Omental fat pad (tissue), 4 donors: ENCODE measurements around the gene TERB1. TPM values are rescaled to one million over a fixed set of nuclear protein-coding genes. Genes with fewer than 3 reads are reported as not detected.

ENCODE experiments used
- ATAC-seq: fragments of 150-250 bp; one replicate; pipeline ENCODE4 v1.9.1; 2016; ENCODE audit warnings: mild to moderate bottlenecking, moderate library complexity; ENCODE audit not compliant: low FRiP score
- DNase-seq: peaks from one replicate; pipeline ENCODE4 v3.0.0-alpha.2; 2019; ENCODE audit warnings: low spot score
- CTCF ChIP-seq, 3 donors: fragments of 450-650 bp; IDR thresholded peaks; one replicate each; pipeline ENCODE4 v1.5.1; 2016 to 2017; ENCODE audit warnings: antibody characterized with exemption in 3 of 3, mild to moderate bottlenecking in 3 of 3, moderate library complexity in 2 of 3
- total RNA-seq, 4 donors: library from RNA; depleted of rRNA; stranded (reverse); fragments of >200 nt; gene quantifications; one replicate each; pipeline ENCODE4 v1.1.0, GENCODE V29; 2016

Gene TERB1
- total RNA-seq, 4 donors from 2014 or later: not detected

GRCh38 chr16:66712512-66712911 is 88.9 kb downstream of the TERB1 start:
- no peak for TF ChIP-seq CTCF (IDR thresholded peaks at IDR 0.05)
- DNase-seq (no peak), ATAC-seq (peak; percentile 12)

- ATAC-seq (no peak), DNase-seq (no peak)
- no peak for TF ChIP-seq CTCF (IDR thresholded peaks at IDR 0.05)
Measured at GRCh38 chr16:66711581-66711980, 89.8 kb downstream of the TERB1 start.

- DNase-seq: no peak
- TF ChIP-seq CTCF (IDR thresholded peaks at IDR 0.05): no peak
- ATAC-seq: no peak
Measured at GRCh38 chr16:66706506-66706880, 94.9 kb downstream of the TERB1 start.

GRCh38 chr16:66705790-66706505 is 95.4 kb downstream of the TERB1 start:
- no peak for ATAC-seq
- no peak for DNase-seq
- no peak for TF ChIP-seq CTCF (IDR thresholded peaks at IDR 0.05)

Other genes with a start within 250 kb of the TERB1 start
- gene CKLF, start 249.0 kb downstream of the TERB1 start, total RNA-seq: 10 to 100 TPM; 31.6 to 68.4 (median 49.2) TPM
- 1 to 10 TPM in 2 of 4 donors, under 1 TPM in 2; 0.93 to 1.1 (median 0.98) TPM for gene CMTM1, start 235.1 kb downstream of the TERB1 start, total RNA-seq
- 1 to 10 TPM in 3 of 4 donors, not detected in 1; 1.1 to 5.7 (median 1.2) TPM for gene CMTM2, start 222.1 kb downstream of the TERB1 start, total RNA-seq
- gene CMTM3, start 196.9 kb downstream of the TERB1 start, total RNA-seq: 10 to 100 TPM; 28.9 to 53.4 (median 43.5) TPM
- gene CMTM4, start 104.8 kb downstream of the TERB1 start, total RNA-seq: 10 to 100 TPM; 12.6 to 29.9 (median 23.8) TPM
- gene DYNC1LI2, start 50.0 kb downstream of the TERB1 start, total RNA-seq: 100 to 1,000 TPM; 120 to 199 (median 169) TPM
- 10 to 100 TPM; 29.7 to 36.4 (median 35.3) TPM for gene NAE1, start 29.4 kb upstream of the TERB1 start, total RNA-seq
- not detected for gene CA7, start 42.8 kb upstream of the TERB1 start, total RNA-seq
- 10 to 100 TPM; 17.9 to 48.2 (median 20.5) TPM for gene PDP2, start 78.9 kb upstream of the TERB1 start, total RNA-seq
- gene CDH16, start 117.3 kb upstream of the TERB1 start, total RNA-seq: not detected
- 10 to 100 TPM in 3 of 4 donors, 1 to 10 TPM in 1; 3.8 to 21.0 (median 11.9) TPM for gene RRAD, start 124.0 kb upstream of the TERB1 start, total RNA-seq
- 10 to 100 TPM; 50.4 to 86.8 (median 70.4) TPM for gene CIAO2B, start 132.8 kb upstream of the TERB1 start, total RNA-seq
- gene CES2, start 133.9 kb upstream of the TERB1 start, total RNA-seq: 10 to 100 TPM; 25.1 to 34.3 (median 28.1) TPM
- gene CES3, start 159.7 kb upstream of the TERB1 start, total RNA-seq: 1 to 10 TPM in 1 of 4 donors, under 1 TPM in 3; 0.31 to 1.6 (median 0.84) TPM
- gene CES4A, start 187.0 kb upstream of the TERB1 start, total RNA-seq: 10 to 100 TPM in 3 of 4 donors, 1 to 10 TPM in 1; 4.4 to 48.1 (median 14.3) TPM
- gene CBFB, start 227.6 kb upstream of the TERB1 start, total RNA-seq: 10 to 100 TPM; 30.3 to 77.6 (median 35.4) TPM